ENCODE results near the gene OST4. TPM values are rescaled to one million over a fixed set of nuclear protein-coding genes. Genes with fewer than 3 reads are reported as not detected.

Gene OST4
- total and polyA plus RNA-seq, 2 donors from 2014 or later, result 260 to 718 TPM

- H3K4me1 ChIP-seq (ENCODE audit: control insufficient read depth in 2 of 3, insufficient read depth in 2 of 3, low read depth in 1 of 3, low read length in 3 of 3), result peaks cover 0 to 19% (median 5%) of the 10 kb centered on the region in 3 donors
- H3K9ac ChIP-seq (ENCODE audit: low read length in 3 of 3), result no peak overlapping the region
- no peak overlapping the region for H3K27ac ChIP-seq (ENCODE audit: low read depth in 2 of 2, low read length in 2 of 2)
- H3K36me3 ChIP-seq (ENCODE audit: control insufficient read depth in 2 of 3, insufficient read depth in 3 of 3, low read length in 3 of 3), result no peaks in the 10 kb centered on the region
- no peak overlapping the region for H3K4me3 ChIP-seq (ENCODE audit: low read length in 3 of 3)
- no peak for TF ChIP-seq CTCF (IDR thresholded peaks at IDR 0.05; ENCODE audit: borderline replicate concordance, extremely low read depth, insufficient read depth)
- DNase-seq (peak in 2 of 5 donors; percentile 33 to 79), FAIRE-seq (no peak)
- no peaks in the 10 kb centered on the region for H3K27me3 ChIP-seq (ENCODE audit: control insufficient read depth, insufficient read depth, low read length)
- intact Hi-C loops (cut with DNase I), result no loop called here
- H3K9me3 ChIP-seq (ENCODE audit: control insufficient read depth in 2 of 3, insufficient read depth in 1 of 3, low read length in 3 of 3), result no peaks in the 10 kb centered on the region
Measured at GRCh38 chr2:27083410-27084296, 12.2 kb upstream of the OST4 start.

GRCh38 chr2:27082773-27083409, 11.4 kb upstream of the OST4 start:
- intact Hi-C loops (cut with DNase I), result no loop called here

GRCh38 chr2:27081984-27082772, 10.7 kb upstream of the OST4 start:
- no peak overlapping the region for H3K9ac ChIP-seq (ENCODE audit: low read length in 3 of 3)
- no peak overlapping the region for H3K4me3 ChIP-seq (ENCODE audit: low read length in 3 of 3)
- H3K27me3 ChIP-seq (ENCODE audit: control insufficient read depth, insufficient read depth, low read length), result no peaks in the 10 kb centered on the region
- FAIRE-seq, result no peak
- TF ChIP-seq CTCF (IDR thresholded peaks at IDR 0.05; ENCODE audit: borderline replicate concordance, extremely low read depth, insufficient read depth), result no peak
- peaks cover 0 to 19% (median 5%) of the 10 kb centered on the region in 3 donors for H3K4me1 ChIP-seq (ENCODE audit: control insufficient read depth in 2 of 3, insufficient read depth in 2 of 3, low read depth in 1 of 3, low read length in 3 of 3)
- intact Hi-C loops (cut with DNase I), result no loop called here
- no peaks in the 10 kb centered on the region for H3K9me3 ChIP-seq (ENCODE audit: control insufficient read depth in 2 of 3, insufficient read depth in 1 of 3, low read length in 3 of 3)
- peak in 1 of 5 donors; percentile 70 for DNase-seq
- no peaks in the 10 kb centered on the region for H3K36me3 ChIP-seq (ENCODE audit: control insufficient read depth in 2 of 3, insufficient read depth in 3 of 3, low read length in 3 of 3)
- no peak overlapping the region for H3K27ac ChIP-seq (ENCODE audit: low read depth in 2 of 2, low read length in 2 of 2)

More at GRCh38 chr2:27082773-27083409, 11.4 kb upstream of the OST4 start:
- H3K27me3 ChIP-seq (ENCODE audit: control insufficient read depth, insufficient read depth, low read length), result no peaks in the 10 kb centered on the region
- H3K36me3 ChIP-seq (ENCODE audit: control insufficient read depth in 2 of 3, insufficient read depth in 3 of 3, low read length in 3 of 3), result no peaks in the 10 kb centered on the region
- FAIRE-seq (no peak), DNase-seq (peak in 1 of 5 donors; percentile 80)
- no peak overlapping the region for H3K27ac ChIP-seq (ENCODE audit: low read depth in 2 of 2, low read length in 2 of 2)
- H3K4me1 ChIP-seq (ENCODE audit: control insufficient read depth in 2 of 3, insufficient read depth in 2 of 3, low read depth in 1 of 3, low read length in 3 of 3), result peaks cover 0 to 19% (median 5%) of the 10 kb centered on the region in 3 donors
- H3K9me3 ChIP-seq (ENCODE audit: control insufficient read depth in 2 of 3, insufficient read depth in 1 of 3, low read length in 3 of 3), result no peaks in the 10 kb centered on the region
- H3K9ac ChIP-seq (ENCODE audit: low read length in 3 of 3), result no peak overlapping the region
- H3K4me3 ChIP-seq (ENCODE audit: low read length in 3 of 3), result no peak overlapping the region
- no peak for TF ChIP-seq CTCF (IDR thresholded peaks at IDR 0.05; ENCODE audit: borderline replicate concordance, extremely low read depth, insufficient read depth)

All from kidney (tissue), 14 donors.